ENCODE data around the gene CELF5. TPM values are rescaled to one million over a fixed set of nuclear protein-coding genes. Genes with fewer than 3 reads are reported as not detected.

Gene CELF5
- total RNA-seq, 4 donors from 2014 or later, result 0.27 to 0.48 TPM; not detected in 2

DNA sequence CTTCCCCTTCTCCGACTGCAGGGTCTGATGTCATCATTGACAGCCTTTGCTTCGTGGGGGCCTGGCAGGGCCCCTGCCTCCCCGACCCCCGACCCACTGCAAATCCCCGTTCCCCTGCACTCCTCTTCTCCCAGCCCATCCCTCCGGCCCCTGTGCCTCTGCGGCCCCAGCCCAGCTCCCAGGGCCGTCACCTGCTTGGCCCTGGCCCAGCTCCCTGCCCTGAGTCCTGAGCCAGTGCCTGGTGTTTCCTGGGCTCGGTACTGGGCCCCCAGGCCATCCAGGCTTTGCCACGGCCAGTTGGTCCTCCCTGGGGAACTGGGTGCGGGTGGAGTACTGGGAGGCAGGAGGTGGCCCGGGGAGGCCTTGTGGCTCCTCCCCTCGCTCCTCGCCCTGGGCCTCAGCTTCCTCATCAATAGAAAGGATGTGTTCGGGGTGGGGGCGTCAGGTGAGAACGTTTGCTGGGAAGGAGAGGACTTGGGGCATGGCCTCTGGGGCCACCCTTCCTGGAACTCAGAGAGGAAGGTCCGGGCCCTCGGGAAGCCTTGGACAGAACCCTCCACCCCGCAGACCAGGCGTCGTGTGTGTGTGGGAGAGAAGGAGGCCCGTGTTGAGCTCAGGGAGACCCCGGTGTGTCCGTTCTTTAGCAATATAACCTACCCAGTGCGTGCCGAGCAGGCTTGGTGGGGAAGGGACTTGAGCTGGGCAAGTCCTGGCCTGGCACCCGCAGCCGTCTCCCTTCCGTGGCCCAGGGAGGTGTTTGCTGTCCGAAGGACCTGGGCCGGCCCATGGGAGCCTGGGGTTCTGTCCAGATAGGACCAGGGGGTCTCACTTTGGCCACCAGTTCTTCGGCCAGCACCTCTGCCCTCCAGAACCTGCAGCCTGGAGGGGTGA, 15.9 kb upstream of the CELF5 start:
- in situ Hi-C loops (cut with MboI; ENCODE audit: low pct_ligation_motif_present in 1 of 4, low pct_unique_long_range_greater_than_20kb in 1 of 4, low sequenced_read_pairs in 3 of 4), result no loop called here
- Histone ChIP-seq H3K27ac (no peak overlapping the region), H3K27me3 (no peaks in the 10 kb centered on the region), H3K9me3 (no peaks in the 10 kb centered on the region), H3K4me3 (no peak overlapping the region), H3K4me1 (no peaks in the 10 kb centered on the region), H3K36me3 (peaks cover 0 to 34% (median 3%) of the 10 kb centered on the region in 4 donors)
- no peak for DNase-seq
- WGBS, 2 donors (ENCODE audit: low coverage in 1 of 2), result 87% methylated on average over 25 of the region's 33 CpGs; no CpG with 5 or more reads in 1 of the 2 donors
- intact Hi-C loops (cut with DNase I; ENCODE audit: low total_unique reads), result no loop called here
- TF ChIP-seq, protein P1, sequence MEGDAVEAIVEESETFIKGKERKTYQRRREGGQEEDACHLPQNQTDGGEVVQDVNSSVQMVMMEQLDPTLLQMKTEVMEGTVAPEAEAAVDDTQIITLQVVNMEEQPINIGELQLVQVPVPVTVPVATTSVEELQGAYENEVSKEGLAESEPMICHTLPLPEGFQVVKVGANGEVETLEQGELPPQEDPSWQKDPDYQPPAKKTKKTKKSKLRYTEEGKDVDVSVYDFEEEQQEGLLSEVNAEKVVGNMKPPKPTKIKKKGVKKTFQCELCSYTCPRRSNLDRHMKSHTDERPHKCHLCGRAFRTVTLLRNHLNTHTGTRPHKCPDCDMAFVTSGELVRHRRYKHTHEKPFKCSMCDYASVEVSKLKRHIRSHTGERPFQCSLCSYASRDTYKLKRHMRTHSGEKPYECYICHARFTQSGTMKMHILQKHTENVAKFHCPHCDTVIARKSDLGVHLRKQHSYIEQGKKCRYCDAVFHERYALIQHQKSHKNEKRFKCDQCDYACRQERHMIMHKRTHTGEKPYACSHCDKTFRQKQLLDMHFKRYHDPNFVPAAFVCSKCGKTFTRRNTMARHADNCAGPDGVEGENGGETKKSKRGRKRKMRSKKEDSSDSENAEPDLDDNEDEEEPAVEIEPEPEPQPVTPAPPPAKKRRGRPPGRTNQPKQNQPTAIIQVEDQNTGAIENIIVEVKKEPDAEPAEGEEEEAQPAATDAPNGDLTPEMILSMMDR (IDR thresholded peaks at IDR 0.05), result no peak
- TF ChIP-seq POLR2A (IDR thresholded peaks at IDR 0.05) (no peak), POLR2AphosphoS5 (IDR thresholded peaks at IDR 0.05) (no peak), EP300 (IDR thresholded peaks at IDR 0.05; ENCODE audit: low read depth) (no peak)

DNA sequence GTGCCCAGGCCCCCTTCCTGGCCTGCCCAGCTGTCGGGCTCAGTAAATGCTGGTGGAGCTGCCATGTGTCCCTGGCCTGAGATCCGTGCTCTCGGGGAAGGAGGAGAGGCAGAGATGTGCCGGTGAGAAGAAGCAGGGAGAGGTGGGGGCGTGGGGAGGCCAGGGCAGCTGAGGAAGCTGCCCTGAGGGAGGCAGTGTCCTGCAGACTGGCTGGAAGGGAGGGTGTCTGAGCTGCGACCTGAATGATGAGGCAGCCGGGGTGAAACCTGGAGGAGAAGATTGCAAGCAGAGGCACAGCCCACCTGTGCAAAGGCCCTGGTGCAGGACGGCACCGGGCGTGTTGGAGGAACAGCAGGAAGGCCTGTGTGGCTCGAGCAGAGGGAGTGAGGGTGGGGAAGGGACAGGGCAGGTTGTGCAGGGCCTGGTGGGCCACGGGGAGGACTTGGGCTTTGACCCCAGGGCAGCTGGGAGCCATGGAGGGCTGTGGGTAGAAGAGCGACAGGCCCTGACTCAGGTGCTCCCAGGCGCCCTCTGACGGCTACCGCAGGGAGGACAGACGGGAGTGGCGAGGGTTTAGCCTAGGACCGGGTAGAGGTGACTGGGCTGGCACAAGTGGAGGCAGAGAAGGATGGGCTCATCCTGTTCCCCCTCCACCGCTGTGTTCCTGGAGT, 14.0 kb upstream of the CELF5 start:
- 37% methylated on average over 19 of the region's 20 CpGs; no CpG with 5 or more reads in 1 of the 2 donors for WGBS, 2 donors (ENCODE audit: low coverage in 1 of 2)
- in situ Hi-C loops (cut with MboI; ENCODE audit: low pct_ligation_motif_present in 1 of 4, low pct_unique_long_range_greater_than_20kb in 1 of 4, low sequenced_read_pairs in 3 of 4) (no loop called here), intact Hi-C loops (cut with DNase I; ENCODE audit: low total_unique reads) (no loop called here)
- no peak overlapping the region for H3K4me3 ChIP-seq
- DNase-seq, result peak; percentile 72
- no peak overlapping the region for H3K27ac ChIP-seq
- H3K4me1 ChIP-seq, result no peaks in the 10 kb centered on the region
- TF ChIP-seq, protein P1 (IDR thresholded peaks at IDR 0.05), result peak; percentile 48 to 66 (median 55)
- TF ChIP-seq POLR2AphosphoS5 (IDR thresholded peaks at IDR 0.05), result no peak
- TF ChIP-seq EP300 (IDR thresholded peaks at IDR 0.05; ENCODE audit: low read depth), result no peak
- no peaks in the 10 kb centered on the region for H3K9me3 ChIP-seq
- no peaks in the 10 kb centered on the region for H3K27me3 ChIP-seq
- peaks cover 0 to 20% (median 1%) of the 10 kb centered on the region in 4 donors for H3K36me3 ChIP-seq

DNA sequence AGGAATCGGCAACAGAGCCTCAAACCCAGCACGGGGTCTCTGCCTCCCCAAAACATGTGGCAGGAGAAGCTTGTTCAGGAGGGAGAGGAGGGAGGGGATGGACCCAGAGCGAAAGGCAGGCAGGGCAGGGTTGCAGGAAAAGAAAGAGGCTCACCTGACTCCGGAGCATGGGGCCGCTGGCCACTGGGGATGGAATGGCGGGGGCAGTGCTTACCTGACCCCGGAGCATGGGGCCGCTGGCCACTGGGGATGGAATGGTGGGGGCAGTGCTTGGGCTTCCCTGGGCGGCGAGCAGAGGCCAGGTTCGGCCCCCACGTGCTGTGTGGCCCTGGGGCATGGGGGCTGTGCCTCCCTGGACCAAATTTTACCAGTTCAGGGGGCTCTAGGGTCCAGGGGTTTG, 13.3 kb upstream of the CELF5 start:
- TF ChIP-seq, protein P1 (IDR thresholded peaks at IDR 0.05), result no peak
- TF ChIP-seq EP300 (IDR thresholded peaks at IDR 0.05; ENCODE audit: low read depth) (no peak), POLR2A (IDR thresholded peaks at IDR 0.05) (no peak), POLR2AphosphoS5 (IDR thresholded peaks at IDR 0.05) (no peak)
- peaks cover 0 to 14% (median 0%) of the 10 kb centered on the region in 4 donors for H3K36me3 ChIP-seq
- in situ Hi-C loops (cut with MboI; ENCODE audit: low pct_ligation_motif_present in 1 of 4, low pct_unique_long_range_greater_than_20kb in 1 of 4, low sequenced_read_pairs in 3 of 4), result no loop called here
- WGBS, 2 donors (ENCODE audit: low coverage in 1 of 2), result 61% methylated on average over 12 of the region's 12 CpGs; no CpG with 5 or more reads in 1 of the 2 donors
- H3K4me3 ChIP-seq, result no peak overlapping the region
- intact Hi-C loops (cut with DNase I; ENCODE audit: low total_unique reads), result no loop called here
- H3K9me3 ChIP-seq, result no peaks in the 10 kb centered on the region
- no peaks in the 10 kb centered on the region for H3K27me3 ChIP-seq
- no peaks in the 10 kb centered on the region for H3K4me1 ChIP-seq
- H3K27ac ChIP-seq, result no peak overlapping the region
- DNase-seq, result no peak

DNA sequence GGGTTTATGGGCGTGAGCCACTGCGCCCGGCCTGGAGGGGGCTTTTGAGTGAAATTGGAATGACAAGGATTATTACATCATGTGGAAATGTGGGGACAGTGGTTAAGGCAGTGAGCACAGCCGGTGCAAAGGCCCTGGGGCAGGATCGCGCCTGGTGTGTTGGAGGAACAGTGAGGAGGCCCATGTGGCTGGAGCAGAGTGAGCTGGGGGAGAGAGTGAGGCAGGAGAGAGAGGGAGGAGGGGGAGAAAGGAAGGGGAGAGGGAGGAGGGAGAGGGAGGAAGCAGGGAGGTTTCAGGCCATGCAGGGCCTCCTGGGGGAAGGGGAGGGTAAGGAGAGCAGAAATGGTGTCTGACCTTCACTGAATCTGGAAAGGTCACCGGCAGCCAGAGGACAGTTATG, 11.3 kb upstream of the CELF5 start:
- H3K27me3 ChIP-seq, result no peaks in the 10 kb centered on the region
- intact Hi-C loops (cut with DNase I; ENCODE audit: low total_unique reads), result no loop called here
- no peak overlapping the region for H3K4me3 ChIP-seq
- in situ Hi-C loops (cut with MboI; ENCODE audit: low pct_ligation_motif_present in 1 of 4, low pct_unique_long_range_greater_than_20kb in 1 of 4, low sequenced_read_pairs in 3 of 4), result no loop called here
- TF ChIP-seq EP300 (IDR thresholded peaks at IDR 0.05; ENCODE audit: low read depth), result no peak
- TF ChIP-seq POLR2A (IDR thresholded peaks at IDR 0.05), result no peak
- no peak for TF ChIP-seq POLR2AphosphoS5 (IDR thresholded peaks at IDR 0.05)
- TF ChIP-seq, protein P1 (IDR thresholded peaks at IDR 0.05), result no peak
- no peak for DNase-seq
- H3K36me3 ChIP-seq, result no peaks in the 10 kb centered on the region
- H3K4me1 ChIP-seq, result no peaks in the 10 kb centered on the region
- no peak overlapping the region for H3K27ac ChIP-seq
- H3K9me3 ChIP-seq, result no peaks in the 10 kb centered on the region
- WGBS, 2 donors (ENCODE audit: low coverage in 1 of 2), result 93 to 96% methylated on average over 4 to 7 of the region's 7 CpGs

Measured in transverse colon (tissue), 4 donors.